B cell (primary cell): ENCODE results near the gene FNDC7.

Source experiments
- EZH2 ChIP-seq: IDR thresholded peaks from 2 replicates; pipeline ENCODE4 v1.6.1; 2012; ENCODE audit warnings: borderline replicate concordance, low read depth, mild to moderate bottlenecking, moderate library complexity, low read length; ENCODE audit not compliant: insufficient read depth, poor library complexity, severe bottlenecking
- TF ChIP-seq, protein P1 (sequence below): fragments of 200-600 bp; IDR thresholded peaks from one replicate; pipeline ENCODE4 v1.8.0; 2022; ENCODE audit warnings: antibody characterized with exemption, mild to moderate bottlenecking

DNA sequence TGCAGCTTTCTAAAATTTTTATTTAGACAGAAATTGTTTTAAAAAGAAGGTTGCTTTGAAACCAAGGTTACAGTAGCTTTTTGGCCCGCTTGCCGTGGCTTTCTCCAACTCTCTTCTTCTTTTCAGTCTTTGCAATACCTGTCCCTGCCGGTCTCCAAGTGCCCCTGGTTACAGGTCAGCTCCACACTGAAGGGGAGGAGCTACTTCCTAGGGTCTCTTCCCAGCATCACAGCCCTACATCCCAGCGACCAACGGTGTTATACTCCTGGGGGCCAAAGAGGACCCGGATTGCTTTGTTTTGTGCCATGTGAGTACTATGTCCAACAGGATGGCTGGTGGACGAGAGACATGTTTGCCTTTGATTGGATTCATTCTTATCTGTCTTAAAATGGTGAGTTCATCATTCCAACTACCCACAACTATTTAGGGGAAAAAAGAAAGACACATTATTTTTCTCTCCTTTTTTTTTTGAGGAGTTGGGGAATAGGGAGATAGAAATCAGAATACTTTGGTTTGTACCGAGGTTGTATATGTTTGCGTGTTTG lies at the start of gene FNDC7:
- TF ChIP-seq, protein P1, sequence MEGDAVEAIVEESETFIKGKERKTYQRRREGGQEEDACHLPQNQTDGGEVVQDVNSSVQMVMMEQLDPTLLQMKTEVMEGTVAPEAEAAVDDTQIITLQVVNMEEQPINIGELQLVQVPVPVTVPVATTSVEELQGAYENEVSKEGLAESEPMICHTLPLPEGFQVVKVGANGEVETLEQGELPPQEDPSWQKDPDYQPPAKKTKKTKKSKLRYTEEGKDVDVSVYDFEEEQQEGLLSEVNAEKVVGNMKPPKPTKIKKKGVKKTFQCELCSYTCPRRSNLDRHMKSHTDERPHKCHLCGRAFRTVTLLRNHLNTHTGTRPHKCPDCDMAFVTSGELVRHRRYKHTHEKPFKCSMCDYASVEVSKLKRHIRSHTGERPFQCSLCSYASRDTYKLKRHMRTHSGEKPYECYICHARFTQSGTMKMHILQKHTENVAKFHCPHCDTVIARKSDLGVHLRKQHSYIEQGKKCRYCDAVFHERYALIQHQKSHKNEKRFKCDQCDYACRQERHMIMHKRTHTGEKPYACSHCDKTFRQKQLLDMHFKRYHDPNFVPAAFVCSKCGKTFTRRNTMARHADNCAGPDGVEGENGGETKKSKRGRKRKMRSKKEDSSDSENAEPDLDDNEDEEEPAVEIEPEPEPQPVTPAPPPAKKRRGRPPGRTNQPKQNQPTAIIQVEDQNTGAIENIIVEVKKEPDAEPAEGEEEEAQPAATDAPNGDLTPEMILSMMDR, result no peak
- no peak for TF ChIP-seq EZH2
